Mammary epithelial cell (primary cell): ENCODE data around the gene CATSPER2.
"Not testable (repeated sequence)": the region's sequence is repeated elsewhere in the genome, so short reads cannot be mapped to it uniquely, and the experiment has no call there.

Source experiments
- CTCF ChIP-seq, 2 donors: IDR thresholded peaks in 1 of 2; conservative IDR thresholded peaks in 1 of 2; 2 replicates each; pipeline ENCODE4 v1.5.1; 2011 to 2012; ENCODE audit warnings: inconsistent platforms in 2 of 2, low read length in 2 of 2, mild to moderate bottlenecking in 2 of 2, control low read depth in 1 of 2, low read depth in 1 of 2; ENCODE audit not compliant: insufficient read depth in 1 of 2; ENCODE audit errors: extremely low read depth in 1 of 2
- EZH2 ChIP-seq: IDR thresholded peaks from 2 replicates; pipeline ENCODE4 v1.6.1; 2012; ENCODE audit warnings: low read length, inconsistent platforms, borderline replicate concordance

GRCh38 chr15:43618700-43619099, 29.9 kb downstream of the CATSPER2 start, which contains the start of gene STRC:
- TF ChIP-seq CTCF (conservative IDR thresholded peaks at IDR 0.05 in 1 of 2, IDR thresholded peaks at IDR 0.05 in 1 of 2; ENCODE audit: extremely low read depth in 1 of 2, insufficient read depth in 1 of 2, low read depth in 1 of 2, low read length in 2 of 2); EZH2: not testable (repeated sequence)
